Activated CD4-positive, alpha-beta T cell treated with anti-CD3 and anti-CD28 coated beads, Interleukin-2, Interleukin-6, amounts not matched to agents 100 ng/mL and 50 ng/mL, durations not matched to agents 16 hours and 8 hours (primary cell): ENCODE measurements around the gene KIF16B.

ENCODE experiments used
- DNase-seq: peaks from one replicate; pipeline ENCODE4 v3.0.0-alpha.2; 2020

Gene KIF16B

GRCh38 chr20:16388731-16389130, 184.5 kb downstream of the KIF16B start:
- no peak for DNase-seq

- no peak for DNase-seq
These were observed 185.6 kb downstream of the KIF16B start for GRCh38 chr20:16387666-16388065.

- no peak for DNase-seq
These were observed 187.4 kb downstream of the KIF16B start for GRCh38 chr20:16385891-16386290.

- DNase-seq, result no peak
These were observed 187.8 kb downstream of the KIF16B start for GRCh38 chr20:16385462-16385861.

DNA sequence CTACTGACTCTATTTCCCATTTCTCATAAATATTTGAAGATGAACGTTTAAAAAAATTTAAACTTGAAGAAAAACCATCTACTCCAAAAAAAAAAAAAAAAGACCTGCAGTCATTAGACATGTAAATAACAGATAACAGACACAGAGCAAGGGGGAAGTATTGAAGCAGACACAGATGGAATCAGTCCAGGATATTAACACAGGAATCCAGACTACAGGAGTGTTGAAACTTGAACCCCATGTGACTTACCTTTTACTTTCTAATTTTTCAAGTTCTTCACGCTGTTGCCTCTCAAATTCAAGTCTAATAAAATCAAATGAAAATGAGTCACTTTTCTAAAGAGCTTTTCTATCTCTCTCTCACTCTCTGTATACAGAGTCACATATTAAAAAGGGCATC, 191.8 kb downstream of the KIF16B start:
- DNase-seq, result no peak

- DNase-seq, result no peak
These were observed 194.4 kb downstream of the KIF16B start for GRCh38 chr20:16378712-16379370.

DNA sequence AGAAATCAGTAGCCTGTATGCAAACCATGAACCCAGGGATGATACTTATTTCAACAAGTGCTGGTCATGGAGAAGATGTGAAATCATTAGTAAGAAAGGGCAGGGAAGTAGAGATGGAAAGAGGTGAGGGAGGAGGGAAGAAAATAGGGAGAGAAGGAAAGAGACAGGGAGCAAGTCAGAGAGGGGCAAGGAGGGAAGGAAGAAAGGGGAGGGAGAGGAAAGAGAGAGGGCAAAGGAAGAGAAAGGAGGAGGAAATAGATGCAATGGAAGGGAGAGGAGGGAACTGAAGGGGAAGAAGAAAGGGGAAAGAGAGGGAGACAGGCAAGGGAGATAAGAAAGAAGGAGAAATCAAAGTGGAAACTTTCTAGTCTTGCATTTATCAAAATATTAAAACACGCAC, 195.1 kb downstream of the KIF16B start:
- no peak for DNase-seq

DNA sequence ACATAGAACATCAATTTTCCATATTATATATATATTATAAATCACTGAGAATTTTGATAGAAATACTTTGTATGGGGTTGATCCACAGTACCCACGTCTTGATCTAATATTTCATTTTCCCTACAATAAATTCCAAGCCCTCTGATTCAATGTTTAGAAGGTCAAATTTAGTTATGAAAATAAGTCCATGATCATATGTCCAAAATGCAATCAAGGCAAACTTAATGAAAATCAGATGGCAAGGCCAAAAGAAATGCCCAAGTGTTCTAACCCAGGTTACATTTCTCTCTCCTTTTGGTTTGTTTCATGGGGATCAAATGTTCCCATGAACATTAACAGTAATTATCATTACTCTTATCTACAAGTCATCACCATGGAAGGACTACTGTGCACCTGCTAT, 203.8 kb downstream of the KIF16B start:
- DNase-seq, result no peak

DNA sequence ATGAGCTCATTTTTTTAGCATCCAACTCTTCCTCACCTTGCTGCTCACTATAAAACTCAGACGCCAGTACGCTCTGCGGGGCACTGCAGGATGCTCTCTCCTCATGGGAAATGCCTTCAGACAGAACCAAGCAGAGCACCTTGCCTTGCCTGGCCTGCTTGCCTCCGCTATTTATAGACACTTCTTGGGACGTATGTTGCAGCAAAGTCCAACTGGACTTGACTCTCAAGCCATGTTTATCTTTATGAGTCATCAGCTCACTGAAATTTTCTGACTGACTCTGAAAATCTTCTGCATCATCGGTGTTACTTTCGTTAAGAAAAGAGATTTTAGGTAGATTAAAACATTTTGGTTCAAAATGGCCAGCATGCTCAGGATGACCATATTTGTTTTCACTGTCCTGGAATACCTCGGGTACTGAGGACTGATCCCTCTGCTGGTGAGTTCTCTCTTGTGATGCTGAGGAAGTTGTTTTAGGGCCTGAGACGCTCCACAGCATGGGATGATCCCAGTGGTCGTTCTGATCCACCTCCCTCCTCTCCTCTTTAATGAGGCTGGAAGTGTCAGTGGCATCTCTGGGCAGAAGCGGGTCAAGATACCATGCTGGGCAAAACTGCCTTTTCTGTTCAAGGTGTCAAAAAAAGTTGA, 204.5 kb downstream of the KIF16B start:
- DNase-seq, result no peak

DNA sequence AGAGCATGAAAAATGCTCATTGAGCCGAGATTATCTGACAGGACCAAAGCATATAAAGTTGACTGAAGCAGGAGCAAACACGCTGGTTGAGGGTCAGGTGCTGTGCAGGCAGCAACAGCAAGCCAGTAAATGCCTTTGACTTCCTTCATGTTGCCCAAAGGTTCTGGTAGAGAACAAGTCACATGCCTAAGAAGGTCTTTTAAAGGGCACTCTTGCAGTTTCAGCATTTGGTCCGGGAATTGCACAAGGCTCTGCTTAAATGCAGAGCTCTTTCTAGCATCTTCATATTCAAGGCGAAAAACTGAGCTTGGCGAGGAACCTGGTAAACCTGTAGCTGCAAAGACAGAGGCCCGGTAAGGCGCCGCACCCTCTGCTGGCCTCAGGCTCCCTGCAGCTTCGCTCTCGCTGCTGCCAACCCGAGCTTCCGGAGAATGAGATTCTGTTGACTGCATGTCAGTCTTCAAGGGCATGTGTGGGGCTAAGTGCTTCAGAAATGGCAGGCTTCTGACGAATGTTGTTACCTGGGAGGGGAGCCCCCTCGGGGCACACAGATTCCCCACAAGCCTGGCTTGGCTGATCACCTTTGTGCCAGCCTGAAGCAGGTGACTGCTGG, 205.2 kb downstream of the KIF16B start:
- no peak for DNase-seq

DNA sequence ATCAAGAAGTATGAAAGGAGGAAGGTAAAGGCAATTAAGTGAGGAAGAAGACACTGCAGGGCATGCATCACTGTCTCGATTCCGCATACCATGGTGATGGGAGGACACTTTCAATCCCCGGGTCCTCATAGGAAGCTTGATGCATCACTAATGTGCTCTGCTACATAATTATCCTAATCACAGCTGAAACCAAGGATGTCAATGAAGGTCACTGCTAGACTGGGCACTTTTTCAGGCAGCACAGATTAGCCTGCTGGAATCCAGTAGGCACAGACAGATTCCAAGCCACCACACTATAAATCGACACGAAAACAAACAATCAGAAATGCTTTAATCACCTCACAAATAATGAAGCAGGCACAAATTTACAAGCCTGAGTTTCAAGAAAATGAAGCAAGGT, 206.7 kb downstream of the KIF16B start:
- DNase-seq, result no peak

GRCh38 chr20:16364320-16364687, 208.9 kb downstream of the KIF16B start:
- no peak for DNase-seq

DNA sequence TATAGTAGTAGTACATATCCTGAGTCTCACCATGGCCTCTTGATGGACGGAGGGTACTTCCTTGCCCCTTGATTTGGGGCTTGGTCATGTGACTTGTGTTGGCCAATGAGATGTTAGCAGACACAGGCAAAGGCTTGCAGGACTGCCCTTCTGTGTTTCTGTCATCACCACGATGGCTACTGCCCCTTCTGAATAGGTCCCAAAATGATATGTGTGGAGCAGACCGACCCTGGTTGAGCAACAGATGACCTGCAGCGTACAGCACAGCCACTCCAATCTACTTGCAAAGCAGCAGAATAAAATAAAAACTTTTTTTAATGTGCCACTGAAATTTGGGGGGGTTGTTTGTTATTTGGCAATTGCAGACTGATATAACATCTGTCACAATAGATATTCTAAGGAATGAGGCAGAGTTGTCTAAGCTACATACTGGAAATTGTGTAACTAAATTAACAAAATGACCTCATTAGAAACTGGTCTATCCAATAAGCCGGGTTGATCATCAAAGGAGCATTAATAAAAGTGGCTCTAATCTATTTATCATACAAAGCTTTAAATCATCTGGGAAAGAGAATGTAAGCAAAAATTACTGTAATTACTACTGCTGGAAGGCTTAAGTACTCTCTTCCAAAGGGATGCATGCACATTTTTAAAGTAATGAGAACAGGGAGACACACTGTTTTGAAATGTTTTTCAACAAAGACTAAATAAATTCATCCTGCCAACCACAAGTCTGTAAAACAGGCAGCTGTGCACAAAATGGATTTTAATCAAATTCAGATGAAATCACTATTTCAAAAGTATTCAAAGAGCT, 209.5 kb downstream of the KIF16B start:
- no peak for DNase-seq

DNA sequence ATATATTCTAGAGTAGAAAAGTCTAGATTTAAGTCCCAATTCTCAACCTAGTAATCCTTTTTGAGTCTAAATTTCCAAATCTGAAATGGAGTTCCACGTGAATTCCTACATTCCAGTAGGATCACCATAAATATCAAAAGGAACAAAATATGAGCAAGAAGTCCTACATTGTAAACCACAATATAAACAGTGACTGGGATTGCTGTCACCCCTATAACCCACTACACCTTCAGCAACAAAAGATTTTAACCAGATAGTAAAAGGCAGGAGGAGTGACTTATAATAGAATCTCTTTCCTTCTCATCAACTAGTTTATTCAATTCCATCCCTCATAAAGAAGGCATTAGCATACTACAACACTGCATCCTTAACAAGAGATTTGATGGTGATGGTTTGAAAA, 210.6 kb downstream of the KIF16B start:
- DNase-seq, result no peak

DNA sequence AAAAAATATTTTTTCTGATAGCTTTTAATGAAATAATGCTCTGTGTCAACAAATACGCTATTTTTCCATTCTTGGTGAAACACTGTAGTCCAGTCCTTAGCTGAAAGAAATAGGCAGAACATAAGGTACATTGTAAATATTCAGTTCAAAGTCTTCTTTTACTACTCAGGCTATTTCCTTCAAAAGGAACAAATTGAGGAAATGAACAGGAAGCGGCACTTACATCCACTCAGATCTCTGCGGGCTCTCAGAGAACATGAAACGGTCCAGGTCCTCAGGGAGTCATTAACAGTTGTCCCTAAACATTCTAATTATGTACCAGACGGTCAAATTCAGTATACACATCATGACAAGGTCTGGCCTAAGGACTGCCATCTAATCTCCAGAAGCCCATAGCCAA, 212.6 kb downstream of the KIF16B start:
- DNase-seq, result no peak

DNA sequence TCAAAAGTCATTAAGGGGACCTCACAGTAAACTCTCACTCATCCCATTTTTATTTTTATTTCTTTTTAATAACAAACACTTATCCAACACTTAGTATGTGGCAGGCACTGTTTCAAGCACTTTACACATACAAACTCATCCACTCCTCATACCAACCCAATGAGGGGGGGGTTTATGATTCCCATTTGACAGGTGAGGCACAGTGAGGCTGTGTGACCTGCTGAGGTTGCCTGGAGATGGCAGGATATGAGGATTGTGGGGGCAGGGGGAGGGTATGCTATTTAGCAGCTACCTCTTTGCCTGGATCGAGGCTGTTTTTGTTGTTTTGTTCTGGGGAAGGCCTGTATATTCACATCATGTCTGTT, 219.8 kb downstream of the KIF16B start:
- DNase-seq, result no peak

- DNase-seq, result no peak
These were observed 220.4 kb downstream of the KIF16B start for GRCh38 chr20:16352751-16353416.

DNA sequence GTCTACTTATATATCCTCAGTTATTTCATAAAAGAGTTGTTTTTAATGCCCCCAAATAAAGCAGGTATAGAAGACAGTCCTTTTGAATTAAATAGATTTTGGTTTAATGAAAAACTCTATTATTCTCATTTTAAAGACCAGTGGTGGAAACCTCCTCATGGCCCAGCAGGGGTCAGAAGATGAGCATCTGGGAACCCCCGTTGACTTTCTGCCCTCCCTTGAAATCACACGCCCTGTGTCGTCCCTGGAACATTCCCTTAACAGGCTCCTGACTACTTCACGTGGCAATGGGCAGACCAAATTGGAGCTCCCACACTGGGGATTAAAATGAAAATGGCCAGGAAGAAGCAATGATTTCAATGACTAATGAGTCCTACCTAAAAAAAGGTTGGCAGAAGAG, 220.9 kb downstream of the KIF16B start:
- no peak for DNase-seq

GRCh38 chr20:16351415-16351814, 221.8 kb downstream of the KIF16B start:
- DNase-seq, result no peak

- no peak for DNase-seq
These were observed 222.8 kb downstream of the KIF16B start for GRCh38 chr20:16350465-16350864.

DNA sequence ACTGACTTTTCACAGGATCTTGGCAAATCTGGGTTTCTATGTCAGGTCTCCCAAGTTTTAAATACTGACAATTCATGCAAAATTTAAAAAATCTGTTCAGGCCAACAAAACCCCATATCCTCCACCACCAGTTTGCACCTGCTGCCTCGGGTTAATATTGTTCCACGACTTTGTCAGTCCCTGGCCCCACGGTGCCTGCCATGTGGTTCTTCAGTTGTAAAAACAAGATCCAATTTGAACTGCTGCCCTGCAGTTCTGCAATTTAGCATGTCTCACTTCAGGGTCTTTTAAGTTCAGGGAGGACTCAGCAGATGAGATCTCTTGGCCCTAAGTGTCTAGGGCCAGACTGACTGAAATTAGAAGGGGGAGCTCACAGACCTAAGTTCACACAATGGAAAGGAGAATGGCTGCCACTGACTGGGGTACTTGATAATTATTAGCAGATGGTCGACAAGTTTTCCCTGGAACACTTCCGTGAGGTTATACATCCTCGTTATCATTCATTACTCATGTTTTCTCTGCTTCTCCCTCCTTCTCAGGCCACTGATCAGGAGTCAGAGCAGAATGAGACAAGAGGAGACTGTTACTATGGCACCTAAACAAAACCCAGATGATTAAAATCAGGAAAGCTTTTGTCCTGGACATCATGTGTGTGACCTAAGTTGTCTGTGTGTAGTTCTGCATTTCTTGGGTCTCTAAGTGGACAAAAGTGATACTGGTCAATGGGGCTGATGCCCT, 223.6 kb downstream of the KIF16B start:
- no peak for DNase-seq

DNA sequence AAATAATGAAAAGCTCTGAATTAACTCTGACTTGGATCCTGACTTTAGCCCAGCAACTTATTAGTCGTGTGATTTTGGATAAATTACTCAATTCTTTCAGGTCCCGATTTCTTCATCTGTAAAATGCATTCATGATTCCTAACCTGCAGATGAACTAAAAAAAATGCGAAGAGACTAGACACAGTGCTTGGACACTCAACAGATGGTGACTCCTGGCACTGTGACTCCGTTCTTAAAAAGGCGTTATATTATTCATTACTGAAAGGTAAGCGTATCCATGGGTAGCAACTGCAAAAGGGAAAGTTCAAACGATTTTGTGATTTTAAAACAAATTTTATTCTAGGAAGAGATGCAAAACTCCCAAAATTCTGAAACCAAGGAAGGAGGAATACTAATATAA, 226.3 kb downstream of the KIF16B start:
- DNase-seq, result no peak

DNA sequence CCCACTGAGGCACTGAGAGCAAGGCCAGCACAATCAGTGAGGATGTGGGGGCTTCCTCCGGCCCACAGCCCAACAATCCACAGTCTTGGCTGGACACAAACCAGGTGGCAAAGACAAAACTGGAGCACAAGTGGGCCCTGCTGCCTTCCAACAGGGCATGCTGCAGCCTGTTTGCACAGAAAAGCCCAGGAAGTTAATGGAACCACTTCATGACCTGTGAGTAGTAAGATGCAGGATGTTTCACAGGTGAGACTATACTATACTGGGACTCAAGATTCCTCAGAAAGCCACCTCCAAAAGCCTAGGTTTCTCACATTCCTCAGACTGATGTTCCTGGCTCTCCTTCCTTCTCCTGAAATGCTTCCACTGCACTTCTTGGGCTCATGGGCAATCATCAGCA, 235.5 kb downstream of the KIF16B start:
- DNase-seq, result no peak
